Natural killer cell treated with Interleukin-12 subunit alpha and Interleukin-12 subunit beta and Interleukin-15 and Interleukin-18, amount 100 ng/mL, for 72 hours (primary cell): ENCODE measurements around the gene PCCB. TPM values are rescaled to one million over a fixed set of nuclear protein-coding genes. Genes with fewer than 3 reads are reported as not detected.
A peak's percentile ranks its signal among the peaks of the same experiment; 100 is the strongest.
"Not testable (repeated sequence)": the region's sequence is repeated elsewhere in the genome, so short reads cannot be mapped to it uniquely, and the experiment has no call there.

Experiments used
- ATAC-seq, 2 donors: fragments of 150-1000 bp; cut with Tn5 transposase in 1 of 2; sonication (Bioruptor Pico), chemical (Tn5 transposase) in 1 of 2; 2 replicates each; pipeline ENCODE4 v1.10.0; 2021
- DNase-seq: peaks from one replicate; pipeline ENCODE4 v3.0.0; 2022; ENCODE audit warnings: low spot score
- H3K27ac Mint-ChIP-seq, 2 donors: 1 replicate in 1 of 2; 2 replicates in 1 of 2; pipeline ENCODE4 v1.8.0; 2022; ENCODE audit warnings: mixed read lengths in 2 of 2, mild to moderate bottlenecking in 1 of 2, moderate library complexity in 1 of 2
- H3K27me3 Mint-ChIP-seq, 2 donors: 1 replicate in 1 of 2; 2 replicates in 1 of 2; pipeline ENCODE4 v1.8.0; 2022; ENCODE audit warnings: mixed read lengths in 2 of 2
- H3K36me3 Mint-ChIP-seq: one replicate; pipeline ENCODE4 v1.8.0; 2022; ENCODE audit warnings: mixed read lengths
- H3K4me1 Mint-ChIP-seq, 2 donors: 1 replicate in 1 of 2; 2 replicates in 1 of 2; pipeline ENCODE4 v1.8.0; 2022; ENCODE audit warnings: low read depth in 2 of 2, mixed read lengths in 2 of 2, mild to moderate bottlenecking in 1 of 2
- H3K4me3 Mint-ChIP-seq: one replicate; pipeline ENCODE4 v1.8.0; 2022; ENCODE audit warnings: mixed read lengths
- H3K9me3 Mint-ChIP-seq: 2 replicates; pipeline ENCODE4 v1.8.0; 2022; ENCODE audit warnings: mixed read lengths
- total RNA-seq, 2 donors: library from RNA; stranded (reverse); gene quantifications; one replicate each; pipeline ENCODE4 v1.2.3, GENCODE V29; 2022

Gene PCCB
- total RNA-seq, 2 donors from 2014 or later = 40.4 to 45.0 TPM

DNA sequence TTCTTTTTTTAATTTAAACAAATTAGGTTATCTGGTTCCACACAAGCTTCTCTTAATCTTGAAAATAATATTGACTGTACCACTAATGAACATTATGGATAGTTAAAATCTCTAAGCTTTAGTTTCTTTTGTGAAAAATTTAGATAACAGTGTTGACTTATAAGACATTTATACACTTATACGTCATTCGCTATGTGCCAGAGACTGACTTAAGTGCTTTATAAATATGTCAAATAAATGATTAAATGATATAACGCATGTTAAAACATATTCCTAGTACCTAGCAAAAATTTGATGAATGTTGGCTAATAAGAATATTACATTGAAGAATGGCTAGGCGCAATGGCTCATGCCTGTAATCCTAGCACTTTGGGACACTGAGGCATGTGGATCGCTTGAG lies 96.3 kb downstream of the PCCB start:
- ATAC-seq (no peak), DNase-seq (no peak)
- no peak overlapping the region for H3K27ac Mint-ChIP-seq
- H3K36me3 Mint-ChIP-seq = peaks cover 6% of the 10 kb centered on the region
- peaks cover 4 to 7% of the 10 kb centered on the region in 2 donors for H3K4me1 Mint-ChIP-seq
- H3K27me3 Mint-ChIP-seq = no peaks in the 10 kb centered on the region
- no peaks in the 10 kb centered on the region for H3K9me3 Mint-ChIP-seq
- H3K4me3 Mint-ChIP-seq = no peak overlapping the region

DNA sequence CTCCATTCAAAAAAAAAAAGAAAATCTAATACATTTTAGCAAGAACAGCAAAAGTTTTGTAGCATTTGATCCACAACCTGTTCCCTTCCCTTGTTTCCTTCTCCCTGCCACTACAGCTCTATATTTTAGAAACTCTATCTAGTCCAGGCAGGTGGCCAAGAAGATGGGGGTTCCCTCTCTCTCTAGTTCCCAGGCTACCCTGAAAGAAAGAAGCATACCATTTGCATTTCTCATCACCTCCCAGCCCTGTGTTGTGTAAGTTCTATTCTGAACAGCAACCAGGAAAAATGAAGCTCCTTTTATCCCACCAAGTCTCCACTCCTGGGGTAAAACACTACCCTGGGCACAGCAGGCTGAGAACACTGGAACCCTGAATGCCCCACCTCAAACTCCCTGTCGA lies 100.0 kb downstream of the PCCB start:
- no peaks in the 10 kb centered on the region for H3K9me3 Mint-ChIP-seq
- no peaks in the 10 kb centered on the region for H3K27me3 Mint-ChIP-seq
- H3K36me3 Mint-ChIP-seq = peaks cover 6% of the 10 kb centered on the region
- H3K4me3 Mint-ChIP-seq = no peak overlapping the region
- peaks cover 16% of the 10 kb centered on the region in 2 donors for H3K4me1 Mint-ChIP-seq
- DNase-seq (no peak), ATAC-seq (no peak)
- no peak overlapping the region for H3K27ac Mint-ChIP-seq

DNA sequence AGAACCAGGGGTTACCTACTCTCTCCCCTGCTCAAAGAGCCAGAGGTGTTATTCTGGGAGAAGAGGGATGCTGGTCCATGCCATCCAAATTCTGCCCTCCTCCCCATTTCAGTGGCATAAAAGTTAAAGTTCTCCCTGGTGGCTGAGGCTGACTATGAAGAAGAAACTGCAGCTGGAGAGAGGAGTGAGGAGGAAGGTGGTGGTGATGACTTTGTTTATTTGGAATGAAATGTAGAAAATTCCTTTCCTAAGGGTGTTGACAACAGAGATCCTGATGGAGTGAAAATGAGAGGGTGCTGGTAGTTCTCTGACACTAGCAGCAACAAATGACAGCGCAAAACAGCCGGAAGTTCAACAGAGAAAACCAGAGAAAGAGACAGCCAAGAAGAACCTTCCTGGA lies 100.4 kb downstream of the PCCB start:
- Mint-ChIP-seq H3K4me1 (peaks cover 15 to 16% of the 10 kb centered on the region in 2 donors), H3K4me3 (no peak overlapping the region), H3K27me3 (no peaks in the 10 kb centered on the region), H3K9me3 (no peaks in the 10 kb centered on the region), H3K27ac (no peak overlapping the region), H3K36me3 (peaks cover 6% of the 10 kb centered on the region)
- no peak for DNase-seq
- ATAC-seq = no peak

DNA sequence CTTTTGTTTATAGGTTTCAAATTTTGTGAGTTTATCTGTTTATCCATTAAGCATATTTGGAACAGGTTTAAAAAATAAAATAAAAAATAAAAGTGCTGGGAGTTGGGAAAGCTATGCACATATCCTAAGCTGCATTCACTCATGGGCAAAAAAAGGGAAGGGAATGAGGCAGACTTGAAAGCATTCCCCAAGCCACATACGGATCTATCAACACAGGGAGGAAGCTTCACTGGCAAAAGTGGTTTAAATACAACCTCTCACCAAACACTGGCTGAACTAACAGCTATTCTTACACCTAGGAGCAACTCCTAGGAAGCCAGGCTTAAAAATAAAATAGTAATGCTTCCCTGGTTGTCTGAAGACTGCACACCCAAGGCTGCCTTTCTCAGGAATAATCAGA lies 101.2 kb downstream of the PCCB start:
- Mint-ChIP-seq H3K27ac (no peak overlapping the region), H3K9me3 (no peaks in the 10 kb centered on the region)
- no peak for ATAC-seq

DNA sequence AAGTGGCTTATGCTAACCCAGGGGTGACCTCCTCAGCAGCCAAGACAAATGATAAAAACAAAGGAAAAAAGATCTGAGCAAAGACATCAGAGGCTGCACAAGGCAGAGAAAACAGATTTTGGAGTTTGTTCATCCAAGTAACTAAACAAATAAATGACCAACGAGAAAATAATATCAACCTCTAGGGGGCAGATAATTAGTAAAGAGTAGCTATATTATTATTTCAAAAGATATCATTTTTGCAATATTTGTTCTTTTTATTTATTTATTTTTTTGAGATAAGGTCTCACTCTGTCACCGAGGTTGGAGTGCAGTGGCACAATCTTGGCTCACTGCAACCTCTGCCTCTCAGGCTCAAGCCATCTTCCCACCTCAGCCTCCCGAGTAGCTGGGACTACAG lies 101.8 kb downstream of the PCCB start:
- DNase-seq = no peak
- Mint-ChIP-seq H3K9me3 (no peaks in the 10 kb centered on the region), H3K27me3 (no peaks in the 10 kb centered on the region), H3K4me3 (no peak overlapping the region), H3K4me1 (peaks cover 12 to 14% of the 10 kb centered on the region in 2 donors), H3K36me3 (peaks cover 12% of the 10 kb centered on the region), H3K27ac (no peak overlapping the region)
- ATAC-seq = no peak

More for the DNA sequence above, 101.2 kb downstream of the PCCB start:
- no peaks in the 10 kb centered on the region for H3K27me3 Mint-ChIP-seq
- H3K4me1 Mint-ChIP-seq = peaks cover 12 to 14% of the 10 kb centered on the region in 2 donors
- H3K4me3 Mint-ChIP-seq = no peak overlapping the region
- peaks cover 12% of the 10 kb centered on the region for H3K36me3 Mint-ChIP-seq
- no peak for DNase-seq

DNA sequence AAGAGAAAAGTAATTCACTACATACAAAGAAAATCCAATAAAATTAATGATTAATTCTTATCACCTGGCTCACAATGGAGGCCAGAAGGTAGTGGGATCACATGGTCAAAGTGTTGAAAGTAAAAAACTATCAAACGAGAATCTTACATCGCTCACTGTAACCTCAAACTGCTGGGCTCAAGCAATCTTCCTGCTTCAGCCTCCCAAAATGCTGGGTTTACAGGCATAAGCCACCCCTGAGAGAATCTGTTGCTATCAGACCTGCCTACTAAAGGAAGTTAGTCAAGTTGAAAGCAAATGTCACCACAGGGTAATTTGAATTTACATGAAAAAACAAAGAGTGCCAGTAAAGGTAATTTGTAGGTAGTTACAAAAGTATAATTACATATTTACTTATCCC lies 103.3 kb downstream of the PCCB start:
- DNase-seq = no peak
- Mint-ChIP-seq H3K27me3 (no peaks in the 10 kb centered on the region), H3K9me3 (no peaks in the 10 kb centered on the region), H3K27ac (peak overlapping the region; percentile 35 to 76), H3K36me3 (peaks cover 12% of the 10 kb centered on the region), H3K4me1 (peaks cover 12 to 14% of the 10 kb centered on the region in 2 donors), H3K4me3 (peak overlapping the region; percentile 73)
- peak; percentile 78 to 88 for ATAC-seq

DNA sequence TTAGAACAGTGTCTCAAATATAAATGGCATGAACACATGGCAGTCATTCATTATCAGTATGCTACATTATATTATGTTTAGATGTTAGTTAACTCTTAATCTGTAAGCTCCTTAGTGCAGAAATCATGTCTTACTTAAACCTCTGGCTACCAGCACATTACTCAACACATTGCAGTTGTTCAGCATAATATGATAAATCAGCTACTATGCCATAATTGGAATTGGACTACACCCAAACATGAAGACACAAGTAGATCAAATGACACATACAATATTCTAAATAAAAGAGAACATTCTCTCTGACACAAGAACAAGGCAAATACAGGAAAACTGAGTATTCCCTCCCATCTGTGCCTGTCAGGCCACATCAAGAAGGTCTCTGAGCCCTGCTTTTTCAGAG lies 116.1 kb downstream of the PCCB start:
- ATAC-seq (no peak), DNase-seq (no peak)
- Mint-ChIP-seq H3K4me3 (no peak overlapping the region), H3K27ac (peak overlapping the region in 1 of 2 donors; percentile 71), H3K4me1 (no peaks in the 10 kb centered on the region), H3K27me3 (no peaks in the 10 kb centered on the region), H3K36me3 (peaks cover 11% of the 10 kb centered on the region), H3K9me3 (no peaks in the 10 kb centered on the region)

DNA sequence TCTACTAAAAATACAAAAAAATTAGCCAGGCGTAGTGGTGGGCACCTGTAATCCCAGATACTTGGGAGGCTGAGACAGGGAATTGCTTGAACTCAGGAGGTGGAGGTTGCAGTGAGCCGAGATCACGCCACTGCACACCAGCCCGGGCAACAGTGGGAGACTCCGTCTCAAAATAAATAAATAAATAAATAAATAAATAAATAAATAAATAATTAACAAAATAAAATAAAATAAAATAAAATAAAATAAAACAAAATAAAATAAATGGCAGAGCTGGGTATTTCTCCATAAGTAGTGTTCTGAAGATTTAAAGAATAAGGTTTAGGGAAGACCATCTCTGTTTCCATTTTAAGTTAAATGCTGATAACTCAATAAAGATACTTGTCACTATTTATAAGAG lies 125.7 kb downstream of the PCCB start:
- peaks cover 13% of the 10 kb centered on the region for H3K36me3 Mint-ChIP-seq
- not testable (repeated sequence) for H3K27me3 Mint-ChIP-seq, H3K27ac Mint-ChIP-seq, H3K4me1 Mint-ChIP-seq, DNase-seq, H3K4me3 Mint-ChIP-seq, H3K9me3 Mint-ChIP-seq, ATAC-seq

DNA sequence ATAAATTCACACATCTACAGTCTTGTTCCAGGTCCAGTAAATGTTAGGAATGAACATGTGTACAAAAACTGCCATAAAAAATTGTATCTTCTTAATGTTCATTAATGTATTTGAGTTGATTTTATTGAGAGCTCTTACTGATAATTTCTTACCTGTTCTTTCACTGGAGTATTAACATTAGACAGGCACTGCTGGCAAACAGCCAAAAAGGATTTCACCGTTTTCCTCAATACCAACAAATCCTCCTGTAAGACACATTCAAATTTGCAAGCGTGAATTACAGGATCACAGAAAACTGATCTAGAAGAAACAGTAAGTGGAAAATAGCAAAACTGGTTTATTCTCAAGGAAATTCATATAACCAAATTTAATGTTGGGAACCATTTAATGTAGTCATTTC lies 127.4 kb downstream of the PCCB start:
- Mint-ChIP-seq H3K4me1 (no peaks in the 10 kb centered on the region), H3K27me3 (no peaks in the 10 kb centered on the region), H3K36me3 (peaks cover 13% of the 10 kb centered on the region), H3K9me3 (no peaks in the 10 kb centered on the region), H3K27ac (peak overlapping the region in 1 of 2 donors; percentile 19), H3K4me3 (no peak overlapping the region)
- DNase-seq = no peak
- no peak for ATAC-seq

DNA sequence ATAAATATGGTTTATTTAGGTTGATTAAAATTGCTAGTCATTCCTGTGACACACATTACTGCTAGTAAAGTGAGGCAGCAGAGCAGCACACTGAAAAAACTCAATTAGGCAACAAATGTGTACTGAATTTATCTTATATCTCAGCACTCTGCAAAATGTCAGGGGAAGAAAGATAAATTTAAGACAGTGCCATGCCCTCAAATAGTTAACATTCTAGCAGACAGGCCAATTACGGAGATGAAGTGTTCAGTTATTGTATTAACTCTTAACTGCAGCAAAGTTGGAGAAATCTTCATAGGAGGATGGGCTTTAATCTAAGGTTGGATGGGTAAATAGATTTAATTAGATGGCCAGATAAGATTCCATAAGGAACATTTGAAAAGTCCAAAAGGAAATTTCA lies 127.9 kb downstream of the PCCB start:
- H3K27ac Mint-ChIP-seq = peak overlapping the region in 1 of 2 donors; percentile 19
- H3K36me3 Mint-ChIP-seq = peaks cover 9% of the 10 kb centered on the region
- H3K4me3 Mint-ChIP-seq = no peak overlapping the region
- ATAC-seq (no peak), DNase-seq (no peak)
- no peaks in the 10 kb centered on the region for H3K9me3 Mint-ChIP-seq
- no peaks in the 10 kb centered on the region for H3K27me3 Mint-ChIP-seq
- no peaks in the 10 kb centered on the region for H3K4me1 Mint-ChIP-seq

Other genes with a start within 250 kb of the PCCB start
- gene MSL2, start 54.0 kb upstream of the PCCB start, total RNA-seq = 10 to 100 TPM; 48.7 to 57.6 TPM